Adipose tissue (tissue), 3 donors: ENCODE measurements around the gene TRIM29. TPM values are rescaled to one million over a fixed set of nuclear protein-coding genes. Genes with fewer than 3 reads are reported as not detected.

ENCODE experiments used
- H3K27ac ChIP-seq: one replicate; pipeline ENCODE4 v1.5.1; 2013; ENCODE audit warnings: low read depth, low read length
- WGBS, 3 donors: extraction: QIAGEN DNeasy Blood & Tissue Kit; methylation state at CpG; one replicate each; pipeline ENCODE4 v1.1.7; 2013; 5-methylcytosine and 5-hydroxymethylcytosine counted together
- polyA plus RNA-seq, 3 donors: library from polyadenylated mRNA; stranded (reverse); fragments of 200-250 nt; gene quantifications; one replicate each; pipeline ENCODE4 v1.2.3, GENCODE V29; 2013
- donor health status: healthy with polysubstance abuse.
- donor health status: Bipolar disorder and iron deficiency.
- donor health status: healthy.

The TRIM29 gene
- polyA plus RNA-seq, 3 donors, result 0.41 to 2.1 (median 1.8) TPM

DNA sequence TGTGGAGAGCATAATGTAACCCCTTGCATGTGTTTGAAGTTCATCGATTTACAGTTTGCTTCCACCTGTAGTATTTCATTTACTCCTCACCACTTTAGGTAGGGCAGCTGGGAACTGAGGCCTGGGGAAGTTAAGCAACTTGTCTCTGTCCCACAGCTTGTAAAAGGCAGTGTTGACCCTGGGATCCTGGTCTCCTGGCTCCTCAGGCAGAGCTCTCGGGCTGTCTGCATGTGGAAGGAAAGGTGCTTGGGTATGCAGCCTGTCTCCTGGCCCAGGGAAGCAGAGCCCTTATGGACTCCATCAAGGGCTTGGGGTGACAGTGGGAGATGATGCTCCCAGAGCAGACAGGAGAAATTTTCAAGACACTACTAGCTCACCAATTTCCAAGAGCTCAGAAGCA lies 49.9 kb downstream of the TRIM29 start:
- H3K27ac ChIP-seq, result no peak overlapping the region
- WGBS, 3 donors, result 80 to 91% (median 80%) methylated on average over 2 of the region's 2 CpGs

DNA sequence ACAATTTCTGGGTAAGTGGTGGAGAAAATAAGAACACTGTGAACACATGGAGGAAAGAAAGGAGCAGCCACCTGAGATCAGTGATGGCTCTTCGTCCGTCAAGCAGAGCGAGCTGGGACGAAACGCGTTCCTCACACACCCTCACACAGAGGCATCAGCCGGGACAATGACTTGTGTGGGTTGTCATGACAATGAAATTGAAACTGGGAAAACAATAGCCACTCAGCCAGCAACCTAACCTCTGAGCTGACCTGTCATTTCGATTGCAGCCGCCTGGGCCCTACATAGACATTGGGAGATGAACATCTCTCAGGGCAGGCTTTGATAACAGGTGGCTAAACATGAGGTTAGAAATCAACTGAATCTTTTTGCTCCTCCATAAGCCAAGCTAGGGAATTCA lies 51.3 kb downstream of the TRIM29 start:
- WGBS, 3 donors, result 56 to 66% (median 61%) methylated on average over 9 of the region's 9 CpGs
- no peak overlapping the region for H3K27ac ChIP-seq

DNA sequence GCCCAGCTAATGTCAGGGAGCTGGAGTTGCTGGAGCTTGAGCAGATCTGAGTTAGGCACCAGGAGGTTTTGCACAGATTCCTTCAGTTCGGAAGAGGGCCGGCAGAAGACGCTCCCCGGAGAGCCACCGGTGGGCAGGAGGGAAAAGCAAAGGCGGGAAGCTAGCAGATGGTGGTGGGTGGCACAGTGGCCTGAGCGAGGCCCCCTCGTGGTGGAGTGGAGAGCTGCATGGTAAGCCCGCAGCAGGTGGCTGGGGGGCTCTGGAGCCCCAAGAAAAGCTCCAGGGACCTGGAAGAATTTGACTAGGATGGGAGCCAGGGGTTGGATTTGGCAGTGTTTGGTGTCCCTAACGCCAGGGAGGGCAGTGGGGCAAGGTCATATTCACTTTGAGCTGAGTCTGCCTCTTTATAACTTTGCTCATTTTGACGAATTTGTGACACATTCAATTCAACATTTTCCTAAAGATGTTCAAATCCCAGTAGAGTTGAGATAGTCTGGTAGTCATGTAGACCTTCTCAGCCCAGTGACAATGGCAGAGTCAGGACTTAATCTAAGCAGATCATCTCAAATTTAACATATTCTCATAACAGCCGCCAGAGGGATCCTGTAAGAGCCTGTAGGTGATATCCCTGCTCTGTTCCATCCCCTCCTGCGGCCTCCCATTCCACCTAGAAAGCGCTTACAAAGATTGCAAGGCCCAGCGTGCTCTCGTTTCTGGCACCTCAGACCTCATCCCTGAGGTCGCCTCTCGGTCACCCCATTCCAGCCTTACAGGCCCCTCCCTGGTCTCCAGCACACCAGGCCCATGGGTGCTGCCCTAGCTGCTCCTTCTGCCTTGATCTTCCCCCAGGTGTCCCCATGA lies 57.9 kb downstream of the TRIM29 start:
- WGBS, 3 donors, result 38 to 50% (median 48%) methylated on average over 18 of the region's 18 CpGs
- no peak overlapping the region for H3K27ac ChIP-seq

DNA sequence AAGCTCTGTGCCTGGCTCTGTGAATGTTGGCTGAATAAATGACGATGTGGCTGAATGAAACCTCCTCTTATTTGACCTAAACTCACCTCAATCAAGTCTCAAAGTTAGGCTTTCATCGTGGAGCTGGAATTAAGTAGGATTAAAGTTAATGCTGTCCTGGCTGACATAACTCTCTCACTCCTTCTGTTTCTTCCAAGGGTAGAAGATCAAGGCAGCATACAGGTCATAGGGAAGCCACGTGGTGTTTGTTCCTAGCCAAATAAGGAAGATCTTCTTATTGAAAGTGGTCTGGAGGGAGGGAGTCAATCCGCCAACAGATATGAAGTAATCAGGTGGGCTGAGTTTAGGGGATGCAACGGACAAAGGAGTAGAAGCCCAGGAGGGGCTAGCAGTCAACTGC lies 59.5 kb downstream of the TRIM29 start:
- WGBS, 3 donors, result 49 to 55% (median 53%) methylated on average over 5 of the region's 5 CpGs
- no peak overlapping the region for H3K27ac ChIP-seq

DNA sequence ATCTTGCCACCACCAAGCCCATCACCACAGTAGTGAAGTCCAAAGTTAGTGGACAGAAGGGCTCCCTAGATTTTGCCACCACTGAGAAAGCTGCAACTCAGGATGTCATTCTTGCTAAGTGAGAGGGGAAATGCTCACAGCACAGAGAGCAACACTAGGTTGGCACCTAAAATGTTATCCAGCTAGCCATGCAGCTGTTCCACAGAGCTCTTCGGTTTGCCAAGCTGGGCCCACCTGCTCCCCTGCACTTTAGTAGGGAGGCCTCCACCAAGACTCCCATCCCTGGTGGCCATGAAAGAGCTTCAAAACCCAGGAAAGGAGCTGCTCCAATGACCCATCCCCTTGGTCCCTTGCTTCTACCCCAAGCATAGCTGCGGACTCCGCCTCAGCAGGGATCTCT lies 63.8 kb downstream of the TRIM29 start:
- no peak overlapping the region for H3K27ac ChIP-seq
- 87 to 98% (median 96%) methylated on average over 3 of the region's 3 CpGs for WGBS, 3 donors

DNA sequence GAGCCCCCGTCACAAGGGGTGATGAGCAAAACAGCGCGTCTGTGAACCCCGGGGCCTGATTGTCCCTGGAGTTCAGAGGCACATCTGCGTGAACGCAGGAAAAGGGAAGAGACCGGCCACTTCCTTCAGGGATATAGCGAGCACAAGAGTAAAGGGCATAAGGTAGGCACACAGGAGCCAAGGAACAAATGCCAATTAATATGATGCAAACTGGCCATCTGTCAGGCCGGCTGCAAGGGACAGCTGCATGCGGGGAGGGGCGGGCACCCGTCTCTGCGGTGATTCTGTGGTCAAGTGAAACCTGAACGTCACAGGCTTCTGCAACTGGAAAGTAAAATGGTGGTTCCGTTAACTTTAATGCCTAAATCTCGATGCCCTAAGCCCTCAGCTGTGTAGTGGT lies 64.7 kb downstream of the TRIM29 start:
- WGBS, 3 donors, result 73 to 83% (median 79%) methylated on average over 16 of the region's 16 CpGs
- H3K27ac ChIP-seq, result no peak overlapping the region

DNA sequence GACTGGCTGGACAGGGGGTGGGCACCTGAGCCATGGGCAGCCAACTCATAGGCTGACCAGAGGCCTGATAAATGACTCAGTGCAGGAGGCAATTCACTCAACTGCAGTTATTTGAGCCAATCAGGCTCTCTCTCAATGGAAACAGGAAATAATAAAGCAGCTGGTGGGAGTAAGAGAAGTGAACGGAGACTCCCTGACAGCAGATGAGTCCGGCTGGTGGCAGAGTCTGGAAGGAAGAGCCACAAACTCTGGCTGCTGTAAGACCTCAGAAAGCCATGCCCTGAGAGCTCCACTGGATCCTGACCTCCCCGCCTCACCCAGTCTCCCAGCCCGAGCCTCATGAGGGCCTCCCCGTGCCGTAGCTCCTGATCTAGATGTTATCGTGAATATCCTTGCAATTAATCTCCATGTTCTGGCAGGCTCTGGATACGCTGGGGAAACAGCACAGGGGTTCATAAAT lies 69.8 kb downstream of the TRIM29 start:
- no peak overlapping the region for H3K27ac ChIP-seq
- 9 to 24% (median 16%) methylated on average over 8 of the region's 8 CpGs for WGBS, 3 donors

DNA sequence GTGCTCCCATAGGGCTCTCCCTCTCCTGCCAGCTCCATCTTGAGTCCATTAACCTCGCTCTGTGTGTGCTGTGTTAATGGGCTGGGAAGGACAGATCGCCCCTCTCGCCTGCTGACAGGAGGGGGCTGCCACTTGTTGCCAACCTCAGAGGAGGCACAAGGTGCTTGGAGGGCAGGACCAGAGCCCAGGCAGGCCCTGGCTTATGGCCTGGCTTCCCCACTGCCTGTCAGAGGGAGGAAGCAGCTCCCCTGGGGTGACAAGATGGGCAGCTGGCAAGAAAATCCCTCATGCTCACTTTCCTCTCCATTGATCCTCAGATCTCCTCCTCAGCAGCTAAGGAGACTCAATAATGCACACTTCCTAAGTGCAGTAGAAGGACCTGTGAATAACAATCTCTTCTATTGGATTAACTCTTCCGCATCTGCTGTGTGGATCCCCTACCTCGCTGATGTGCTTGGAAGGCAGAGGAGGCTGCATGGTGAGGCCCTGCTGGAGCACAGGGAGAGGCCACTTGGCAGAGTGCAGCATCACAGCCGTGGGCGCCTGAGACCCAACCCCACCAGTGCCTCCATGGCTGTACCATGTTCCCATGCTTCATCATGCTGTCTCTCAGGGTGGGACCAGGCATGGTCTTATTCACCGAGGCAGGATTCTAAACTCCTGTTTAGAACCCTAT lies 70.3 kb downstream of the TRIM29 start:
- no peak overlapping the region for H3K27ac ChIP-seq
- 63 to 77% (median 71%) methylated on average over 8 of the region's 8 CpGs for WGBS, 3 donors

DNA sequence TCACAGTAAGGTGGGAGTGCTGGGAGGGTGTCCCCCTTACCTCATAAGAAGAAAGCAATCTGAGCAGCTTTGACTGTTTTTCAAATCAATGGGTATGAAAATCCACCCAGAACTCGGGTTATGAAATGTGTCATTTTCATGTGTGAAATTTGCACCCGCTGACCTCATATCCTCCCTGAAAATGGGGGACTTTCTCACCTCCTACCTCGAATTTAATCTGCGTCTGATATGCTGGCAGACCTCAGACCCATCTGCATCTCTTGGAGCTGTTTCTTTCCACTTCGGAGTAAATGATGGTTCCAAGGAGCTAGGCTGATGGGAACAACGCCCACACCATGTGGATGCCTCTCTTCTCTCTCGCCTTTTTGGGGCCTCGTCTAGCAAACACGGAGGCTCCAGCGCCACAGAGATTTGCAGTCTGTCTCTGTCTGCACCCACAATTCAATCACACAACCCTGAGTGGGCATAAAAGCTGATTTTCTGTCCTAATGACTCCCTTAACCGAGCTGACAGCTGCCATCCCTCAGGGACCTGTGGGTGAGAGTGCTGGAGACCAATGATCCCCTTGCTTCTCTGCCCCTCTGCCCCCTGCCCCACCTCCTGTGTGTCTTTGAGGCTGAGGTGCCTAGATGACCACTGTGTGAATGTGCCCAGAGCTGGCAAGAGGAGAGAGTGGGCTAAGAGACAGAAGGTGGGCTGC lies 71.0 kb downstream of the TRIM29 start:
- H3K27ac ChIP-seq, result no peak overlapping the region
- 73 to 82% (median 79%) methylated on average over 11 of the region's 11 CpGs for WGBS, 3 donors

DNA sequence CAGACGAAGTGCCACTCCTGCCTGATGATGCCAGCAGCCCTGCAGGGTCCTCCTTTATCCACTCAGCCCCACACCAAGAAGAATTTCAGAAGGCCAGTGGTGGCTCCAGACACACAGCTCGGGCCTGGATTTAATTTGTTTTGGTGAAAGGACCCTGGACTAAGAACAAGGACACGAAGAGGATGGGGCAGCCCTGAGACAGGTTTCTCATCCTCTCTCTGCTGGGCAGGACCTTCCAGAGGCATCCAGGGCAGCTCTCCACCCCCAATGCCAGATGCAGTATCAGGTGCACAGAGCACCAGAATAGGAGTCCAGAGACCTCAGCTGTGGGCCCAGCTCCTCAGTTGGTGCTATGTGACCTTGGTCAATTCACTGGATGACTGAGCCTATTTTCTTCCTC lies 72.0 kb downstream of the TRIM29 start:
- 70 to 84% (median 74%) methylated on average over 3 of the region's 3 CpGs for WGBS, 3 donors
- H3K27ac ChIP-seq, result no peak overlapping the region

DNA sequence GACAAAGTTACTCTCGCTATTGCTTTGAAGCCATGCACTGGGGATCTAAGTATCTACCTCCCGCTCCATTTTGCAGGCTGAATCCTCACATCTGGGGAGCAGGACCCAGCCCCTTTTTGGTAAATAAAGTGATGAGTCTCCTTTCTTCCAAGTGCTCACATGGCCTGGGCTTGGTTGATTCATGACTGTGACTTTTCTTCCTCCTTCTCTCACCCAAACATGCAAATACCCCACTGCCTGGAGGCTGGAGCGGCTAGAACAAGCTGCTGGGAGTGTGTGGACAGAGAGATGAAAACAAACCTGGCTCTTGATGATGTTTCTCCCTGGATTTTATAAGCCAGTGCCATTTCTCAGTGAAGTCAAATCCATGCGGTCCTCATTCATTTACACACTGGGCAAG lies 72.7 kb downstream of the TRIM29 start:
- WGBS, 3 donors, result 83 to 96% (median 93%) methylated on average over 4 of the region's 4 CpGs
- no peak overlapping the region for H3K27ac ChIP-seq

DNA sequence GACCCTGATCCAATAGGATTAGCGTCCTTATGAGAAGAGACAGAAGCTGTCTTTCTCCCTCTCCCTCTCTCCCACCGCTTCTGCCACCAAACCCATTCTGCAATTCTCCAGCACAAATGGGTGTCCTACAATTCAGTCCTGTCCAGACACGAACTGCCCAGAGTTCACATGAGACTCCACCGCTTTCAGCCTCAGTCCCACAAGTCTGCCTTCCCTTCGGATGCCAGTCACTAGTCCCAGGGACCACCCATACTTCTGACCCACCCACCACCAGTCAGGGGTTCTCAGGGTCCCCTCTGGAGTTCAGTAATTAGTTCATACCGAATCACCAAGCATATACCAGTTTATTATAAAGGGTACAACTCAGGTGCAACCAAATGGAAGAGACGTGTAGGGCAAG lies 73.6 kb downstream of the TRIM29 start:
- 78 to 89% (median 85%) methylated on average over 7 of the region's 7 CpGs for WGBS, 3 donors

DNA sequence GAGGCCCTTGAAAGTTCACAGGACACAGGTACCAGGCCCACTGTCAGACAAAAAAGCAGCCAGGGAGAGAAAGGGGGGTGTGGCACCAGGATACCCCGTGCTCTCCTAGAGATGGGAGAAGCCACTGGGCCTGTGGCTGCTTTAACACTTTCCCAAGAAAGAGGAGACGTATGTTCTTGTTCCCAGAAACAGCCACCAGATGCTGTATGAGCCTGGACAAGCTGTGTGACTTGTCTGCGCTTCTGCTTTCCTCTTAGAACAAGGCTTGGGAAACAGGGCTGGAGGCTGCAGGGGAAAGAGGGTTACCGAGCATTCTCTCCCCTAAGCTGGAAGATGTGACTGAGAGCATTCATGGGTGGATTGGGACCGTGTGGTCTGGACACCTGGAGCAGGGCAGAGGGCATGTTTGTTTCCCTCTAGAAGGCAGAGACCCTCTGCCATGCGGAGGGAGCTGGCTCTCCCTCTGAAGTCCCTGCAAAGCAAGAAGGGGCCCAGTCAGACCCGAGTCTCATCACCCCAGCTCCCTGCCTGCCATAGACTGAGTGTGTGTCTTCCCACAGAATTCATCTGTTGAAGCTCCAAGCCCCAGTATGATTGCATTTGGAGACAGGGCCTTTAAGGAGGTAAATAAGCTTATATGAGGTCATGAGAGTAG lies 74.1 kb downstream of the TRIM29 start:
- H3K27ac ChIP-seq, result no peak overlapping the region
- WGBS, 3 donors, result 71 to 85% (median 79%) methylated on average over 7 of the region's 7 CpGs

More for the DNA sequence above, 73.6 kb downstream of the TRIM29 start:
- no peak overlapping the region for H3K27ac ChIP-seq

DNA sequence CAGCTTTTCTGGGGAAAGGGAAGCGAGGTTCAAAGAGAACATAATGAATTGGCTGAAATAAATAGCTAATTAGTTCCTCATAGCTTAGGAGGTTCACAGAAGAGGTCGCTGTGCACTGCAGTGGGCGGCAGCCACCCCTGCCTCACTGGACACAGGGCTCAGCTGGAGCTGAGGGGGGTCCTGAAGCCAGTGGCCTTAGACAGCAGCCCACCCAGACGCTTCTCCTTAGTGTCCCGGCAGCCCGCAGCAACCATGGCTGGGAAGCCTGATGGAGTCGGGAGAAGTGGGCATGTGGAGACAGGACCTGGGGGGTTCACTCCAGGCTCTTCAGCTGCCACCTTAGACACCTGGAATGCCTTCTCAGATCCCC lies 75.4 kb downstream of the TRIM29 start:
- H3K27ac ChIP-seq, result no peak overlapping the region
- 64 to 77% (median 66%) methylated on average over 7 of the region's 7 CpGs for WGBS, 3 donors

DNA sequence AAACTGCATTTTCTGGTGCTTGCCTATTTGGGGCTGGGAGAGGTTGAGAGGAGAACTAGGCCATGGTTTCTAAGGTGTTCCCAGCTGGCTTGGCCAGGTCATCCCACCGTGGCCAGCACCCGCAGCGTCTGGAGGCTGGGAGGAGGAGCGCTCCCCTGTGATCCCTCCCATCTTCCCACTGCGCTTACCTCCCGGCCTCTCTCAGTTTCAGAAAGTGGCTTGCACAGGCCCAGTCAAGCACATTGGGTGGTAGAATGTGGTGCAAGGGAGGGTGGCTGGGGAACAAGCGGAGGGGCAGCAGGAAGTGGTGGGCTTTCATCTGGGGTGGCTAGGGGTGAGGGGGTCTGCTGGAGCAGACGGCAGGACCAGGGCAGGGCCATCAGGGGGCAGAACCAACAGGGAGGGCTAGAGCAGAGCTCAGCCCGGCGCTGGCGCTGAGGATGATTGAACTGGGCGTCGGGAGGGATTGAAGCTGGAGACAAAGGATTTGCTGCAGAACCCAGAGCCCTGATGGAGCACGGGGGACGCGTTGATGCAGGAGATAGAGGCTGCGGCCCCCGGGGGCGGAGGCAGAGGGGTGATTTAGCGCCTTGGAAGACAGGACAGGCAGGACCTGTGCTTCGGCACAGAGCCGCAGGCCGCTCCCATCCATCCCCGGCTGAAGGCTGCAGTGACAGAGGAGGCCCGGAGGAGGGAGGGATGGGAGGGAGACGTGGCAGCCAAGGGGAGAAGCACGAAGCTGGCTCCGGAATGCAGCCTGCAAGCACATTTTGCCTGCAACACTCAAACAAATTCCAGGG lies 76.0 kb downstream of the TRIM29 start:
- no peak overlapping the region for H3K27ac ChIP-seq
- WGBS, 3 donors, result 42 to 61% (median 45%) methylated on average over 28 of the region's 28 CpGs
